CD14-positive monocyte (primary cell): ENCODE data around the gene GOPC. TPM values are rescaled to one million over a fixed set of nuclear protein-coding genes. Genes with fewer than 3 reads are reported as not detected.
A peak's percentile ranks its signal among the peaks of the same experiment; 100 is the strongest.

Experiments used
- DNase-seq, 3 donors: peaks; one replicate each; pipeline ENCODE4 v3.0.0-alpha.2; 2011 to 2022
- H2AFZ ChIP-seq: 2 replicates; pipeline ENCODE4 v1.6.0; 2012; ENCODE audit warnings: mild to moderate bottlenecking, low read depth, low read length, inconsistent platforms; ENCODE audit not compliant: insufficient read depth, poor library complexity, severe bottlenecking
- H3K27ac ChIP-seq, 2 donors: 1 replicate in 1 of 2; 2 replicates in 1 of 2; pipeline ENCODE4 v1.5.1; 2012 to 2013; ENCODE audit warnings: low read length in 2 of 2, control low read depth in 1 of 2, inconsistent platforms in 1 of 2, low read depth in 1 of 2, mild to moderate bottlenecking in 1 of 2
- H3K27me3 ChIP-seq, 2 donors: one replicate each; pipeline versions ENCODE4 v1.6.0 to v1.6.1; 2011 to 2013; ENCODE audit warnings: low read length in 2 of 2; ENCODE audit not compliant: control insufficient read depth in 2 of 2, insufficient read depth in 2 of 2
- H3K36me3 ChIP-seq, 2 donors: replicated peaks in 1 of 2; 1 replicate in 1 of 2; 2 replicates in 1 of 2; pipeline versions ENCODE4 v1.5.1 to v1.6.1; 2012 to 2013; ENCODE audit warnings: low read length in 2 of 2, control low read depth in 1 of 2, inconsistent platforms in 1 of 2, mild to moderate bottlenecking in 1 of 2; ENCODE audit not compliant: insufficient read depth in 2 of 2, control insufficient read depth in 1 of 2
- H3K4me1 ChIP-seq, 2 donors: 1 replicate in 1 of 2; 2 replicates in 1 of 2; pipeline versions ENCODE4 v1.5.1 to v1.6.1; 2012 to 2013; ENCODE audit warnings: low read length in 2 of 2, control low read depth in 1 of 2, inconsistent platforms in 1 of 2, mild to moderate bottlenecking in 1 of 2, moderate library complexity in 1 of 2; ENCODE audit not compliant: insufficient read depth in 2 of 2, control insufficient read depth in 1 of 2
- H3K4me2 ChIP-seq: replicated peaks from 2 replicates; pipeline ENCODE3; 2012; ENCODE audit warnings: low read length, moderate library complexity, mild to moderate bottlenecking; ENCODE audit not compliant: poor library complexity, severe bottlenecking; ENCODE audit errors: extremely low read depth
- H3K4me3 ChIP-seq, 3 experiments: fragments of 200-600 bp in 1 of 3; sonication (generic) in 1 of 3; replicated peaks in 1 of 3; 1 replicate in 2 of 3; 2 replicates in 1 of 3; pipeline ENCODE4 v1.5.1; 2011 to 2013; ENCODE audit warnings: low read length in 3 of 3, mild to moderate bottlenecking in 3 of 3, control low read depth in 2 of 3, low read depth in 2 of 3, inconsistent platforms in 1 of 3, moderate library complexity in 1 of 3
- H3K79me2 ChIP-seq: 2 replicates; pipeline ENCODE4 v1.6.0; 2012; ENCODE audit warnings: mild to moderate bottlenecking, control low read depth, inconsistent platforms, low read length, moderate library complexity; ENCODE audit not compliant: insufficient read depth
- H3K9ac ChIP-seq: 2 replicates; pipeline ENCODE4 v1.6.0; 2017; ENCODE audit warnings: low read length, mild to moderate bottlenecking; ENCODE audit not compliant: insufficient read depth, poor library complexity, severe bottlenecking
- H3K9me3 ChIP-seq, 2 donors: replicated peaks in 1 of 2; 1 replicate in 1 of 2; 2 replicates in 1 of 2; pipeline versions ENCODE4 v1.5.1 to v1.6.1; 2012 to 2013; ENCODE audit warnings: low read length in 2 of 2, control low read depth in 1 of 2; ENCODE audit not compliant: control insufficient read depth in 1 of 2, insufficient read depth in 1 of 2
- H4K20me1 ChIP-seq: 2 replicates; pipeline ENCODE4 v1.6.0; 2012; ENCODE audit warnings: mild to moderate bottlenecking, low read length, control low read depth, moderate library complexity; ENCODE audit not compliant: insufficient read depth
- H3K27ac Mint-ChIP-seq, 7 donors: one replicate each; pipeline ENCODE4 v1.8.0; 2020; ENCODE audit warnings: mild to moderate bottlenecking in 7 of 7, mixed read lengths in 7 of 7, moderate library complexity in 6 of 7, inconsistent platforms in 2 of 7
- H3K27me3 Mint-ChIP-seq, 3 donors: one replicate each; pipeline ENCODE4 v1.8.0; 2021 to 2022; ENCODE audit warnings: low read depth in 3 of 3, mild to moderate bottlenecking in 3 of 3, mixed read lengths in 3 of 3, moderate library complexity in 3 of 3, inconsistent platforms in 1 of 3
- H3K36me3 Mint-ChIP-seq, 2 donors: one replicate each; pipeline ENCODE4 v1.8.0; 2020; ENCODE audit warnings: mixed read lengths in 2 of 2, inconsistent platforms in 1 of 2, mild to moderate bottlenecking in 1 of 2
- H3K4me1 Mint-ChIP-seq: one replicate; pipeline ENCODE4 v1.8.0; 2020; ENCODE audit warnings: mild to moderate bottlenecking, mixed read lengths
- H3K4me3 Mint-ChIP-seq, 2 donors: one replicate each; pipeline ENCODE4 v1.8.0; 2020; ENCODE audit warnings: mild to moderate bottlenecking in 2 of 2, mixed read lengths in 2 of 2, moderate library complexity in 1 of 2
- H3K9me3 Mint-ChIP-seq, 7 donors: one replicate each; pipeline ENCODE4 v1.8.0; 2020 to 2022; ENCODE audit warnings: mixed read lengths in 7 of 7, mild to moderate bottlenecking in 6 of 7, moderate library complexity in 6 of 7, inconsistent platforms in 2 of 7
- CTCF ChIP-seq: fragments of 200-600 bp; IDR thresholded peaks from one replicate; pipeline ENCODE4 v1.8.0; 2022; ENCODE audit warnings: antibody characterized with exemption, mild to moderate bottlenecking
- WGBS: methylation state at CpG from one replicate; pipeline ENCODE4 v1.1.5; 2013; ENCODE audit warnings: missing lambda C conversion rate; ENCODE audit not compliant: insufficient coverage; 5-methylcytosine and 5-hydroxymethylcytosine counted together
- intact Hi-C, 2 donors: fragments of 100-400 bp; cut with micrococcal nuclease; formaldehyde crosslinking; loops; one replicate each; pipeline versions ENCODE4 v1.15.0 to v1.15.1; 2023
- polyA plus RNA-seq, 3 donors: library from polyadenylated mRNA; depleted of rRNA in 1 of 3; unstranded in 2 of 3; stranded (reverse) in 1 of 3; fragments of 300-500 nt in 2 of 3; fragments of >200 nt in 1 of 3; fragmentation: Illumina TruSeq in 2 of 3; gene quantifications; 1 replicate in 2 of 3; 2 replicates in 1 of 3; pipeline ENCODE4 v1.2.3, GENCODE V29; 2012 to 2021

GOPC gene
- polyA plus RNA-seq, 3 donors = 2.7 to 8.0 (median 5.2) TPM

- WGBS = 92% methylated on average over 2 of the region's 2 CpGs
- no peak overlapping the region for H2AFZ ChIP-seq
- intact Hi-C loops = loop anchor here (2.0 to 10.0 kb wide), 3 partner anchors 68 to 119 kb away; partner anchors contain the start of gene DCBLD1 (in 1 of the 2)
- H3K4me3 Mint-ChIP-seq = no peak overlapping the region
- no peaks in the 10 kb centered on the region for H3K9me3 ChIP-seq
- H3K27ac Mint-ChIP-seq = peak overlapping the region in 1 of 7 donors; percentile 60
- H3K79me2 ChIP-seq = peaks cover 34% of the 10 kb centered on the region
- no peak for TF ChIP-seq CTCF
- no peak for DNase-seq
- no peak overlapping the region for H3K4me2 ChIP-seq
- no peak overlapping the region for H3K4me3 ChIP-seq
- peaks cover 42% of the 10 kb centered on the region for H3K4me1 Mint-ChIP-seq
- H3K27ac ChIP-seq = no peak overlapping the region
- H3K4me1 ChIP-seq = peaks cover 33 to 49% of the 10 kb centered on the region in 2 donors
- H4K20me1 ChIP-seq = peaks cover 5% of the 10 kb centered on the region
- peaks cover 0 to 3% (median 0%) of the 10 kb centered on the region in 7 donors for H3K9me3 Mint-ChIP-seq
- peaks cover 0 to 2% (median 2%) of the 10 kb centered on the region in 3 donors for H3K27me3 Mint-ChIP-seq
- H3K36me3 ChIP-seq = no peaks in the 10 kb centered on the region
- no peaks in the 10 kb centered on the region for H3K36me3 Mint-ChIP-seq
- H3K27me3 ChIP-seq = no peaks in the 10 kb centered on the region
- H3K9ac ChIP-seq = no peak overlapping the region
Measured at GRCh38 chr6:117603821-117604220, 1.5 kb upstream of the GOPC start.

- WGBS = 0% methylated on average over 1 of the region's 12 CpGs
- peak overlapping the region; percentile 92 to 99 (median 96) for H3K27ac Mint-ChIP-seq
- Histone ChIP-seq H3K79me2 (peaks cover 41% of the 10 kb centered on the region), H3K4me2 (peak overlapping the region; percentile 99), H2AFZ (peak overlapping the region; percentile 92), H3K9ac (peak overlapping the region; percentile 93), H4K20me1 (peaks cover 11% of the 10 kb centered on the region), H3K4me3 (peak overlapping the region; percentile 81 to 96 (median 82)), H3K9me3 (no peaks in the 10 kb centered on the region), H3K36me3 (no peaks in the 10 kb centered on the region), H3K27me3 (no peaks in the 10 kb centered on the region), H3K4me1 (peaks cover 31 to 48% of the 10 kb centered on the region in 2 donors), H3K27ac (peak overlapping the region; percentile 84 to 87)
- peak overlapping the region; percentile 99 to 100 for H3K4me3 Mint-ChIP-seq
- peaks cover 0 to 2% (median 2%) of the 10 kb centered on the region in 3 donors for H3K27me3 Mint-ChIP-seq
- H3K36me3 Mint-ChIP-seq = peaks cover 6 to 7% of the 10 kb centered on the region in 2 donors
- peaks cover 0 to 5% (median 2%) of the 10 kb centered on the region in 7 donors for H3K9me3 Mint-ChIP-seq
- TF ChIP-seq CTCF = no peak
- no peak for DNase-seq
- intact Hi-C loops = loop anchor here (2.0 to 10.0 kb wide), 3 partner anchors 69 to 118 kb away; partner anchors contain the start of gene DCBLD1 (in 1 of the 2)
- peaks cover 44% of the 10 kb centered on the region for H3K4me1 Mint-ChIP-seq
Measured at GRCh38 chr6:117602899-117603588, 733 bp upstream of the GOPC start.
